Thyroid gland (tissue), 4 donors: Measurements from ENCODE around the gene RABIF. TPM values are rescaled to one million over a fixed set of nuclear protein-coding genes. Genes with fewer than 3 reads are reported as not detected.
A peak's percentile ranks its signal among the peaks of the same experiment; 100 is the strongest.

ENCODE experiments used
- DNase-seq, 2 donors: peaks; one replicate each; pipeline ENCODE4 v3.0.0-alpha.2; 2019
- H3K27ac ChIP-seq, 3 donors: fragments of 200-600 bp; sonication (generic); 1 replicate in 2 of 3; 2 replicates in 1 of 3; pipeline ENCODE4 v1.5.1; 2016 to 2019; ENCODE audit warnings: mild to moderate bottlenecking in 1 of 3, moderate library complexity in 1 of 3
- H3K27me3 ChIP-seq: fragments of 200-600 bp; sonication (generic); one replicate; pipeline ENCODE4 v1.5.1; 2019
- H3K36me3 ChIP-seq, 2 donors: fragments of 200-600 bp; sonication (generic); one replicate each; pipeline ENCODE4 v1.5.1; 2016 to 2019
- H3K4me1 ChIP-seq, 2 donors: fragments of 200-600 bp; sonication (generic); one replicate each; pipeline ENCODE4 v1.5.1; 2017 to 2019
- H3K4me3 ChIP-seq, 3 donors: fragments of 200-600 bp; sonication (generic); replicated peaks in 1 of 3; 1 replicate in 2 of 3; 2 replicates in 1 of 3; pipeline ENCODE4 v1.5.1; 2016; ENCODE audit warnings: mild to moderate bottlenecking in 1 of 3
- H3K9me3 ChIP-seq: fragments of 200-600 bp; sonication (generic); one replicate; pipeline ENCODE4 v1.5.1; 2017
- POLR2A ChIP-seq, 2 donors: fragments of 450-650 bp; IDR thresholded peaks; one replicate each; pipeline ENCODE4 v1.6.1; 2017; ENCODE audit warnings: antibody characterized with exemption in 2 of 2, mild to moderate bottlenecking in 2 of 2, moderate library complexity in 1 of 2
- WGBS, 2 donors: methylation state at CpG; one replicate each; pipeline ENCODE4 v1.1.5; 2017; 5-methylcytosine and 5-hydroxymethylcytosine counted together
- intact Hi-C: fragments of 100-400 bp; cut with DNase I; formaldehyde crosslinking; loops from one replicate; pipeline ENCODE4 v1.15.1; 2023
- total RNA-seq, 4 donors: library from RNA; depleted of rRNA; stranded (reverse); fragments of >200 nt; gene quantifications; one replicate each; pipeline ENCODE4 v1.2.3, GENCODE V29; 2016
- TF ChIP-seq, protein P1 (sequence below), 6 experiments: fragments of 200-600 bp in 3 of 6; fragments of 450-650 bp in 3 of 6; sonication (generic) in 3 of 6; IDR thresholded peaks; one replicate each; pipeline ENCODE4 v1.5.1; 2016 to 2019; ENCODE audit warnings: antibody characterized with exemption in 6 of 6, mild to moderate bottlenecking in 2 of 6, inconsistent platforms in 1 of 6, moderate library complexity in 1 of 6

Gene RABIF
- total RNA-seq, 4 donors from 2014 or later = 6.1 to 10.7 (median 7.8) TPM

DNA sequence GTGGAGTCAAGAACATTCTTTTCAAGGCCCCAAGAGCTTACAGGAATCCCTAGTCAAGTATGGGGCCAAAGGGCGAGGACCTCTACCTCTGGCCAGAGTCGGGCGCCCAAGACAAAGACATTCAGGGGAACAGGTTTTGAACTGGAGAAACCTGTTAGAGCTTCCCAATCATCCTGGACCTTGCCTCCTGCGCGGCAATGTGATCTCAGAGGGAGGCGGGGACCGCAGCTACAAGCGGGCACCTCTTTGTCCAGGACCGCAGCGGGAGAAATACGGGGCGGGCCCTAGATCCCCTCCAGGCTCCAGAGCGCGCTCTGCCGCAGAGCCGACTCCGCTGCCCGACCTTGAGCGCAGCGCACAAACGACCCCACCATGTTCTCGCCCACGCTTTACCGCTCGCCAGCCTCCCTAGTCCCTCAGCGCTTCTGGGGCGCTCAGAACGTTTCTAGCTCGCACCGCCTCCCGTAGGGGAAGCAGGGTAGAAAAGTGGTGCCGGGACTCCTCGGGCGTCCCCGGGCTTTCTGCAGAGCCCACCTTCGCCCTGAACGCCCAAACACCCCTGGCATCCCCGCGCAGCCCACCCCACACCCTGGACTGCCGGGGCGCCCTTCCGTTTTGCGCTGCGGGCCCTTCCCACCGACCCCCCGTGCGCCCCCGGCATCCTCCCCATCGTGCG lies 28.1 kb downstream of the RABIF start:
- peak; percentile 56 to 61 for DNase-seq
- H3K27ac ChIP-seq = no peak overlapping the region
- no peak for TF ChIP-seq POLR2A (IDR thresholded peaks at IDR 0.05)
- TF ChIP-seq, protein P1, sequence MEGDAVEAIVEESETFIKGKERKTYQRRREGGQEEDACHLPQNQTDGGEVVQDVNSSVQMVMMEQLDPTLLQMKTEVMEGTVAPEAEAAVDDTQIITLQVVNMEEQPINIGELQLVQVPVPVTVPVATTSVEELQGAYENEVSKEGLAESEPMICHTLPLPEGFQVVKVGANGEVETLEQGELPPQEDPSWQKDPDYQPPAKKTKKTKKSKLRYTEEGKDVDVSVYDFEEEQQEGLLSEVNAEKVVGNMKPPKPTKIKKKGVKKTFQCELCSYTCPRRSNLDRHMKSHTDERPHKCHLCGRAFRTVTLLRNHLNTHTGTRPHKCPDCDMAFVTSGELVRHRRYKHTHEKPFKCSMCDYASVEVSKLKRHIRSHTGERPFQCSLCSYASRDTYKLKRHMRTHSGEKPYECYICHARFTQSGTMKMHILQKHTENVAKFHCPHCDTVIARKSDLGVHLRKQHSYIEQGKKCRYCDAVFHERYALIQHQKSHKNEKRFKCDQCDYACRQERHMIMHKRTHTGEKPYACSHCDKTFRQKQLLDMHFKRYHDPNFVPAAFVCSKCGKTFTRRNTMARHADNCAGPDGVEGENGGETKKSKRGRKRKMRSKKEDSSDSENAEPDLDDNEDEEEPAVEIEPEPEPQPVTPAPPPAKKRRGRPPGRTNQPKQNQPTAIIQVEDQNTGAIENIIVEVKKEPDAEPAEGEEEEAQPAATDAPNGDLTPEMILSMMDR (IDR thresholded peaks at IDR 0.05) = no peak
- WGBS, 2 donors = 2 to 4% methylated on average over 21 to 40 of the region's 50 CpGs
- H3K27me3 ChIP-seq = no peaks in the 10 kb centered on the region
- no peaks in the 10 kb centered on the region for H3K36me3 ChIP-seq
- H3K9me3 ChIP-seq = no peaks in the 10 kb centered on the region
- intact Hi-C loops = no loop called here
- H3K4me1 ChIP-seq = peaks cover 0 to 17% of the 10 kb centered on the region in 2 donors
- H3K4me3 ChIP-seq = peak overlapping the region; percentile 23 to 91 (median 55)

DNA sequence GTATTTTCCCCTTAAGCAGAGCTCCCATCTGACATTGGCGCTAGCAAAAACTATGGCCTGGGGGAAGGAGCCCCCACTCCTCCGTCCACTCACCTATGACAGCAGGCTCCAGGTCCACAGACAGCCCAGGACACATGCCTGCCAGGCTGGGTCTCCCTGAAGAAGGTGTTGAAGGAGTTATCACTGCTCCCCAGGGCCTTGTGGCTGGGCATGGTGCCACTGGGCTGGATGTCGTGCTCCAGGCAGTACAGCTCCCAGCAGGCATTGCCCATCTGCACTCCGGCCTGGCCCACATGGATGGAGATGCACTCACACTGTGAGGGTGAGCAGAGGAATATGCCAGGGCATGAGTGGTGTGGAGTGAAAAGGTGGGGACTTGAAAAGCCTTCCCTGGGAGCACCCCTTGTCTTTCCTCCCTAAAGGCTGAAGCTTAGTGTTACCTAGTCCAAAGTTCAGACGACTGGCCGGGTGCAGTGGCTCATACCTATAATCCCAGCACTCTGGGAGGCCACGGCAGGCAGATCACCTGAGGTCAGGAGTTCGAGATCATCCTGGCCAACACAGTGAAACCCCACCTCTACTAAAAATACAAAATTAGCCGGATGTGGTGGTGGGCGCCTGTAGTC lies 30.0 kb downstream of the RABIF start:
- H3K36me3 ChIP-seq = no peaks in the 10 kb centered on the region
- H3K9me3 ChIP-seq = no peaks in the 10 kb centered on the region
- DNase-seq = peak; percentile 10 to 24
- no peaks in the 10 kb centered on the region for H3K27me3 ChIP-seq
- H3K4me3 ChIP-seq = no peak overlapping the region
- H3K4me1 ChIP-seq = peaks cover 0 to 17% of the 10 kb centered on the region in 2 donors
- TF ChIP-seq, protein P1 (IDR thresholded peaks at IDR 0.05) = no peak
- no peak for TF ChIP-seq POLR2A (IDR thresholded peaks at IDR 0.05)
- 81 to 92% methylated on average over 4 to 10 of the region's 10 CpGs for WGBS, 2 donors
- intact Hi-C loops = loop anchor here (5.0 kb wide), 1 partner anchor 47 kb away; the partner anchor contains the start of gene PCAT6
- no peak overlapping the region for H3K27ac ChIP-seq

DNA sequence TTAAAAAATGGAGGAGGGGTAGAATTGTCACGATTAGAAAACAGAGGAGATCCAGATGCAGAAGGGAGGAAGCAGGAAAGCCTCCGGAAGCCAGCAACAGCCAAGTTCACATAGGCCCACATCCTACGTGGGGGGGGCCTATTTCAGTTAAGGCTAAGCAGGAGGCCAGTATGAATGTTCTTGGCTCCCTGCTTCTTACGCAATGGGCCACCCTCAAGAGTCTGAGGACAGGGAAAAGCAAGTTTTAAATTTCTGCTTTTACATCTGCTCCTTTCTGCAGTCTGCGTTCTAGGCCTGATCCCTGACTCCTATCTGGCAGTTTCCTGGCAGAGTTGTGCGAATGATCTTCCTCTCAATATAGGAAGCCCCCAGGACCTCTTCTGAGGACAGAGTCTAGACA lies 30.6 kb downstream of the RABIF start:
- no peak for TF ChIP-seq POLR2A (IDR thresholded peaks at IDR 0.05)
- TF ChIP-seq, protein P1 (IDR thresholded peaks at IDR 0.05) = no peak
- Histone ChIP-seq H3K4me3 (no peak overlapping the region), H3K9me3 (no peaks in the 10 kb centered on the region), H3K4me1 (peaks cover 0 to 17% of the 10 kb centered on the region in 2 donors), H3K27me3 (no peaks in the 10 kb centered on the region), H3K27ac (no peak overlapping the region), H3K36me3 (no peaks in the 10 kb centered on the region)
- DNase-seq = peak; percentile 8 to 36
- 45 to 55% methylated on average over 6 of the region's 6 CpGs for WGBS, 2 donors
- intact Hi-C loops = loop anchor here (5.0 kb wide), 1 partner anchor 46 kb away; the partner anchor contains the start of gene PCAT6

DNA sequence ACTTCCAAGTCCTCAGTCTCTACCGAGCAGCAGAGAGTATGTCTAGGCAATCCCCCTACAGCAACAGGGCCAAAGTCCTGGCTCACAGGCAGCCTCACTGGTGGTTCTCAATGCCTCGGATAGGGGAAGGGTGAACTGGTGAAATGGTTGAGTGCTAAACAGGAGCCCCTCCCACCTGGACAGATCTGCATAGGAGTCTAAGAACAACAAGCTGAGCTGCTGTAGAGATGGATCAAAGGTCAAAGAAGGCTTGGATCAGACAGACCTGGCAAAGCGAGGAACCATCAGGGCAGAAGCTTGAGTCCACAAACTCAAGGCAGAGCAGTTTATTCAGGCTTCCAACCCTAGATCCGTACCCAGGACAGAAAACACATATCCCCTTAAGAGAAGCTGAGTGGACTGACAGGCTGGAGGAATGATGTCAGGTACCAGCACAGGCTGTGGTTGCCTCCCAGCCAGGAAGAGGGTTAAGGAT lies 31.8 kb downstream of the RABIF start:
- no peak for DNase-seq
- no peak for TF ChIP-seq POLR2A (IDR thresholded peaks at IDR 0.05)
- TF ChIP-seq, protein P1 (IDR thresholded peaks at IDR 0.05) = no peak
- Histone ChIP-seq H3K27me3 (no peaks in the 10 kb centered on the region), H3K36me3 (no peaks in the 10 kb centered on the region), H3K9me3 (no peaks in the 10 kb centered on the region), H3K27ac (no peak overlapping the region), H3K4me1 (peaks cover 0 to 16% of the 10 kb centered on the region in 2 donors), H3K4me3 (no peak overlapping the region)
- WGBS, 2 donors = 72% methylated on average over 4 of the region's 4 CpGs
- intact Hi-C loops = loop anchor here (5.0 kb wide), 1 partner anchor 45 kb away; the partner anchor contains the start of gene PCAT6

DNA sequence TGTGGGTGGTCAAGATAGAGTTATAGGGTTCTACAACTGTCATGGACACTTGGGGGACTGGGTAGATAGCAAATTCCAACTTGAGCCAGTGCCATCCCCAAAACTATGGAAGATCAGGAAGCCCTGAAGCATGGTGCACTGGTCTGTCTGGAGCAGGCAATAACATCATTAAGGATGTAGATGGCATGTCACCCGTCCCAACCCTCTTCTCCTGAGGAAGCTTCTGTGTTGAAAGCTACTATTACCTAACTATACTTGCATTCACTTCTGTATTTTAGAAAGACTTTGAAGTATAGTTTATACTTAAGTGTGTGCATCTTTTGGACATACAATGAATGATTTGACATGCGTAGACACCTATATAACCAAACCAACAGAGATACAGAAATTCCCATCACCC lies 32.9 kb downstream of the RABIF start:
- H3K27ac ChIP-seq = no peak overlapping the region
- DNase-seq = no peak
- H3K27me3 ChIP-seq = no peaks in the 10 kb centered on the region
- TF ChIP-seq, protein P1 (IDR thresholded peaks at IDR 0.05) = no peak
- no peak for TF ChIP-seq POLR2A (IDR thresholded peaks at IDR 0.05)
- H3K4me3 ChIP-seq = no peak overlapping the region
- no peaks in the 10 kb centered on the region for H3K9me3 ChIP-seq
- H3K4me1 ChIP-seq = peaks cover 0 to 11% of the 10 kb centered on the region in 2 donors
- WGBS, 2 donors = 92 to 98% methylated on average over 2 of the region's 2 CpGs
- no peaks in the 10 kb centered on the region for H3K36me3 ChIP-seq
- intact Hi-C loops = loop anchor here (5.0 kb wide), 1 partner anchor 44 kb away; the partner anchor contains the start of gene PCAT6
